GM13976 (cell line): ENCODE results near the gene BEAN1.

ENCODE experiments used
- DNase-seq: peaks from one replicate; pipeline ENCODE4 v3.0.0; 2012; ENCODE audit warnings: low spot score
- in situ Hi-C: fragments of 300-500 bp; cut with MboI; formaldehyde crosslinking; loops from one replicate; pipeline ENCODE4 v1.12.0; 2022; ENCODE audit warnings: low sequenced_read_pairs, mixed read lengths, inconsistent platforms; ENCODE audit not compliant: unreplicated experiment
- TF ChIP-seq, protein P1 (sequence below): IDR thresholded peaks from 2 replicates; pipeline ENCODE4 v1.5.1; 2012; ENCODE audit warnings: borderline replicate concordance, mild to moderate bottlenecking; ENCODE audit not compliant: insufficient read depth; ENCODE audit errors: extremely low read depth, missing control alignments, control extremely low read depth

The BEAN1 gene

DNA sequence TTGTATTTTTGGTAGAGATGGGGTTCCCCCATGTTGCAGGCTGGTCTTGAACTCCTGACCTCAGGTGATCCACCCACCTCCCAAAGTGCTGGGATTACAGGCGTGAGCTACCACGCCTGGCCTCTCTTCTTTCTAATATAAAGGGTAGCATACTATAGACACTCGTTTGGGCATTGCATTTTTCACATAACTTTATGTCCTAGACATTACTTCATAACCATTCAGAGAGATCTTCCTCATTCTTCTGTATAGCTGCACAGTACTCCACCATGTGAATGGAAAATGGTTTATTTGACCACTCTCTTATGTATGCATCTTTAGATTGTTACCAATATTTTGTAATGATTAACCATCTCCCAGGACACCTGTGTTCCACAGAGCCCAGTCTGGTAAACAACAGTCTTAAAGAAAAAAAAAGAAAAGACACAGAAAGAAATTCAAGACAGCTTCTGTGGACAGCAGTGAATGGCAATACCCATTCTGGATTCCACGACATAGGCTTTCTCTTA lies 80.7 kb downstream of the BEAN1 start:
- TF ChIP-seq, protein P1, sequence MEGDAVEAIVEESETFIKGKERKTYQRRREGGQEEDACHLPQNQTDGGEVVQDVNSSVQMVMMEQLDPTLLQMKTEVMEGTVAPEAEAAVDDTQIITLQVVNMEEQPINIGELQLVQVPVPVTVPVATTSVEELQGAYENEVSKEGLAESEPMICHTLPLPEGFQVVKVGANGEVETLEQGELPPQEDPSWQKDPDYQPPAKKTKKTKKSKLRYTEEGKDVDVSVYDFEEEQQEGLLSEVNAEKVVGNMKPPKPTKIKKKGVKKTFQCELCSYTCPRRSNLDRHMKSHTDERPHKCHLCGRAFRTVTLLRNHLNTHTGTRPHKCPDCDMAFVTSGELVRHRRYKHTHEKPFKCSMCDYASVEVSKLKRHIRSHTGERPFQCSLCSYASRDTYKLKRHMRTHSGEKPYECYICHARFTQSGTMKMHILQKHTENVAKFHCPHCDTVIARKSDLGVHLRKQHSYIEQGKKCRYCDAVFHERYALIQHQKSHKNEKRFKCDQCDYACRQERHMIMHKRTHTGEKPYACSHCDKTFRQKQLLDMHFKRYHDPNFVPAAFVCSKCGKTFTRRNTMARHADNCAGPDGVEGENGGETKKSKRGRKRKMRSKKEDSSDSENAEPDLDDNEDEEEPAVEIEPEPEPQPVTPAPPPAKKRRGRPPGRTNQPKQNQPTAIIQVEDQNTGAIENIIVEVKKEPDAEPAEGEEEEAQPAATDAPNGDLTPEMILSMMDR, result no peak
- in situ Hi-C loops, result no loop called here
- DNase-seq, result no peak

DNA sequence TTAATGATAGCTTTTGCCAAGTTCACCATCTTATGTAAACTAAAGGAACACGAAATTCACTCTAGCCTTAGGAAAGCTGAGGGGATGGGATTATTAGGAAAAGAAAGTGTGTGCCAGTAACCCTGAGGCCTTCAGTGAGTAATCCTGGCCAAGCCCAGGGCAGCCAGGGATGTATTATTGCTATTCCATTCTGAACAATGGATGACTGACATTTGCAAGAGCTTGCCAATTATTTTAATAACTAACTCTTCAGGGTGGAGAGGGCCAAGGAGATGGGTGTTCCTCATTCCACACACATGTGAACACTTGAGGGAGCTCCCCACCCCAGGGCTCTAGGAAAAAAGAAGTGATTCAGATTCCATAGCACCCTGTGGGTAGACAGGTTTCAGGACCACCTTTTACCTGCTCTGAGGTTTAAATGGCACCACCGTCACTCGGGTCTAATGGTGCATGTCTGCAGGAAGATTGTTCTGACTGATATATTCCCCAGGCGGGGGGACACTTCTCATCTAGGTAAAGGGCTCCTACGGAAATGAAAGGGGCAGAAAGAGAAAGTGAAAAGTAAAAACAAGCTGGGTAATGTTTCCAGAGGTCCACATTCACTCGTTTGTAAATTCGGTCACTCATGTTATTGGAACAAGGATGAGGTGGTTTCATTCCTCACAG lies 81.3 kb downstream of the BEAN1 start:
- in situ Hi-C loops, result no loop called here
- DNase-seq, result no peak
- TF ChIP-seq, protein P1, result no peak

DNA sequence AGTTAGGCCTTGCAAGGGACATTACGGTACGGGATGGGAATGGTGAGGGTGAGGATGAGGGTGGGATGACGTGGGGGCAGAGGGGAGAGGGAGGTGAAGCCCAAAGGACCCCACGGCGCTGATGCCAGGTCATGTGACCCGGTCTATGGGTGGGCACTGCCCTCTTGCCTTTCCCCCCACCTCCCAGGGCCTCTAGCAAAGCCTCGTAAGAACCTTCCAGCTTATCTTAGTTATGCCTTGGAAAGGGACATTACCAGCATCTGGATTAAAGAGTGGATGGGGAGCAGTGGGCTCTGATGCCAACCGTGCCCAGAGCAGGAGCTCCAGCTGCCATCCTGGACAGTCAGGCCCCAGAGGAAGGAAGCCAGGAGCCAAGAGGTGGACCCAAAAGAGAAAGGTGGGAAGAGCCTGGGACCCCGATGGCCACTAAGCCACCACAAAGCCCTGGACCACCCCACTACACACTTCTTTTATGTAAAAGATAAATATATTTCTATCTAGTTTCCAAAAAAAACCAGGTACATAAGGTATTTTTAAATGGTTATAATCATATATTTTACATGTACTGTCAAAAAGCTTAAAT lies 81.9 kb downstream of the BEAN1 start:
- TF ChIP-seq, protein P1, result no peak
- in situ Hi-C loops, result no loop called here
- no peak for DNase-seq

DNA sequence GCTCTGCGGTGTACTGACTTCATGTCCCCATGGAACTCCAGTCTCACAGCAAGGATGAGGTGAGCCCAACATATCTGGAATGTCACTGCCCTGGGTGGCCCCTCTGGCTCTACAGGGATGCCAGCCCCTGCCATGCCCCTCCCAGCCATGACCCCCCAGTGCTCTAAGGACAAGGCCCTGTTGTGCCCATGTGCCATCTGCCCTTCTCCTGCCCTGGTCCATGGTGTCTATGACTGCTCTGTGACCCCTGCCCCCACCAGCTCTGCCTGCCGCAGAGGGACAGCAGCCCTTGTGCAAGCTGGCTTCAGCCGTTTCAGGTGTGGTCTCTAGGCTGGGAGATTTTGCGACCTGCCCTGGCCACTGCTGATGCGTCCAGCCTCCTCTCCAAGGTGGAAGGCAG lies 82.5 kb downstream of the BEAN1 start:
- in situ Hi-C loops, result no loop called here
- DNase-seq, result no peak
- TF ChIP-seq, protein P1, result no peak

DNA sequence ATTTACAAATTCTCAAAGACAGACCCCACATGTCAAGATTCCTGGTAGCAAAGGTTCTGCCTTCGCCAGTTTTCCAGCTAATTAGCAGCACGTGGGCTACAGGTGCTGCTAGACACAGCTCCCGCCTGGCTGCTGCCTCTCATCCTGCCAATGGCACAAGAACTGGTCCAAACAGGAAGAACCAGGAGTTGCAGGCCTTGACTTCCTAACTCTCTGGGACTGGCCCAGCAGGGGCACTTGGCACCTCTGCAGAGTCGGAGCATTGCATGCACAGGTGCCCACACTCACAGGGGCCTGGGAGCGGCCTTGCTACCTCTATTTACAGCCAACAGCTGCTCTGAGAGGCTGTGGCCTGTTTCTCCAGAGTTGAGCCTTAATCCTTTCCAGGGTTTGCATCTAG lies 83.2 kb downstream of the BEAN1 start:
- in situ Hi-C loops, result no loop called here

DNA sequence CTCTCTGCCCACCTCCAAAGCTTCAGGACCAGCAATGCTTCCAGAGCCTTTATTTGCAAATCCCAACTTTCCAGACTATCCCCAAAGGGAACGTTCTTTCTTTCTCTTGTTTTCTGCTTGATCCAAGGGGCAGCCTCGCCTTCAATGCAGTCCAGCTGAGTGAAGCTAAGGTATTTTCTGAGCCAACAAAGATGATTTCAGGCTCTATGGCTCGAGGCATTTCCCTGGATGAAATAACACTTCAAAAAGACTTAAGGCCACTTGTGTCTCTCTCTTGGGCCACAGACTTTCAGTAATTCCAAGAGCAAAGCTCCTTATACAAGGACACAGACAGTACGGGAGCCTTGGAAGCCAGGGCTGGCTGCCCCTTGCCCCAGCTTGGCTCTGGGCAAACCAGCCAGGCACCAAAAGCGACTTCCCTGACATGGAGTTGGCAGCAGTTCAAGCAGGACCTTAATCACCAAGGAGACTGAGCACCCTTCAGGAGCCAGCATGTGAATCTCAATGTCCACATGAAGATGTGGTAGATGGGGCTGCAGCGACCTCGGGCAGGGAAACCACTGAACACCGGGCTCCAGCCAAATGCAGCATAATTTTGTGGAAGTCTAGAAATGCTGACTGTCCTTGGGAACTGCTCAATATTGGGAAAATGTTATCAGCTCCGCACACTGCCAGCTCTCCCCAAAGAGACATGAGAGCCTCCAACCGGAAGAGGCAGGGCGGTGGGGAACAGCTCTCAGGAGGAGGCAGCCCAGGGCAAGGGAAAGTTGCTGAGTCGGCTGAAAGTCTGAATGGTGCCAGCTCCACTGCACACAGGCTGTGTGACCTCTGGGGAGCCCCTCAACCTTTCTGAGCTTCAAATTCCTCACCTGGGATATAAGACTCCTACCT lies 83.9 kb downstream of the BEAN1 start:
- in situ Hi-C loops, result no loop called here
- no peak for DNase-seq
- TF ChIP-seq, protein P1, result no peak

More for the DNA sequence above, 83.2 kb downstream of the BEAN1 start:
- TF ChIP-seq, protein P1, result no peak
- no peak for DNase-seq
